Kasumi-1 (cell line): ENCODE results near the gene KATNBL1.

Experiments
- DNase-seq, 2 experiments: peaks; one replicate each; lab custom pipeline; 2025; lab: John Stamatoyannopoulos, UW

The KATNBL1 gene, protein sequence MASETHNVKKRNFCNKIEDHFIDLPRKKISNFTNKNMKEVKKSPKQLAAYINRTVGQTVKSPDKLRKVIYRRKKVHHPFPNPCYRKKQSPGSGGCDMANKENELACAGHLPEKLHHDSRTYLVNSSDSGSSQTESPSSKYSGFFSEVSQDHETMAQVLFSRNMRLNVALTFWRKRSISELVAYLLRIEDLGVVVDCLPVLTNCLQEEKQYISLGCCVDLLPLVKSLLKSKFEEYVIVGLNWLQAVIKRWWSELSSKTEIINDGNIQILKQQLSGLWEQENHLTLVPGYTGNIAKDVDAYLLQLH

DNA sequence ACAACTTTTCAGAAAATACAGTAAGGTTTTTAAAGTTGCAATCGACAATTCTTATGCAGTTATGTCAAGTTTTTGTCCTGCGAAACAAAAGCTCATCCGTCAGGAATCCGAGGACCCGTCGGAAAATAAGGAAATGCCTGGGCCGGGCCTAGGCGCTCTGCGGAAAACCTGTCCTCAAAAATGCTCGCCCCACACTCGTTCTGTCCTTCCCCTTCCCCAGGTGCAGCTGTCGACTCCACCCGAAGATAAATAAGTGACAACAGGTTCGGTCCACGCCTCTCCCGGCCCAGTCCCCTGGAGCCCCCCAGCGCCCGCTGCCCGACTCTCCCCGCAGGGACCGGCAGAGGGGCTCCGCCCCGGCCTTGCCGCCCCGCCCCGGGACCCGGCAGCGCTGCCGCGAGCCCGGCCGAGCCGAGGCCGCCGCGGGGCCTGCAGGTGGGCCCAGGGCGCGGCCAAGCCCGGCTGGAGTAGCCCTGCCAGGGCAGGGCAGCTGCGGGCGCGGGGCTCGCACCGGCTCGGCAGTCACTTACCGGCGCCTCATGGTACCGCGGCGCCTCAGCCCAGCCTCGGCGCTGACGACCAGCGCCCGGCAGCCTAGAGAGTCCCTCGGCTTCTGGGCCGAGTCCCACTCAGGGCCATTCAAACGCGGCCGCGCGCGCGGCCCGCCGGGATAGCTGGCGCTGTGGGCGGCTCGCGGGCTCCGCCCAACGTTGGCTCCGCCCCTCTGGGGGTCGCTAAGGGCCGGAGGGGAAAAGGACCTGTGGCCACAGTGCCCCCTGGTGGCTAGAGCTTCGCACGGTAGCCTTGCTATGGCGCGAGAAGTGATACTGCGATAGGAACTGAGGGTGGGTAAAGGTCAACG lies at the start of gene KATNBL1:
Gene KATNBL1 (minus strand): TSS at position 676 of the 862 bp plus-strand sequence. CDS start 46,420 bp downstream, outside the sequence.
- DNase-seq = peak; percentile 46 to 67

DNA sequence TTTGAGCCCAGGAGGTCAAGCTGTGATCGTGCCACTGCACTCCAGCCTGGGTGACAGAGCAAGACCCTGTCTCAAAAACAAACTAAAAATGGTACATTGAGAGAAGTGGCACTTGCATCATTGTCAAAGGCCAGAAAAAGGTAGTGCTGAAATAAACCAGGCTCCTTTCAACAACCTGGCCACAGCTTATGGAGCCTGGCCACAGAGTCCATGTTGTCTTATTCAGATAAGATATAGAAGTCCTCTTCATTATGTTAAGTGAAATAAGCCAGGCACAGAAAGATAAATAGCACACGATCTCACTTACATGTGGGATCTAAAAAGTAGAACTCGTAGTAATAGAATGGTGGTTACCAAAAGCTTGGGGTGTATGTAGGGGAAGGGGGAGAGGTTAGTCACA lies 49.7 kb upstream of the KATNBL1 start:
- DNase-seq = no peak

DNA sequence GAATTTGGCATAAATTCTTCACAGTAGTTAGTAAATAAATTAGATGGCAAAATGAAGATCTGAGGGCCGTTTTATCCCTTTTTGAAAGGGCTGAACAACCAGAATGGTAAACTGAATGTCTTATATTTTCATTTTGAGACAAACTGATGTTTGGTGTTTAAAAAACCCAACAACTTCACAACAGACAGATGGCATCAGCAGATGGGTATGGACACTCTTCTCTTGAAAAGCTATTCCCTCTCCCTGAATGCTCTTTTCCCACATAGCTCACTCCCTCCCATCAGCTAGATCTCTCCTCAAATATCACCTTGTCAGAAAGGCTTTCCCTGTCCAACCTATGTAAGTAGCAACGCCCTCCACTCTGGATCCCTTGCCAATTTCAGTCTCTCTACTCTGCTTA lies 48.3 kb upstream of the KATNBL1 start:
- DNase-seq = no peak

DNA sequence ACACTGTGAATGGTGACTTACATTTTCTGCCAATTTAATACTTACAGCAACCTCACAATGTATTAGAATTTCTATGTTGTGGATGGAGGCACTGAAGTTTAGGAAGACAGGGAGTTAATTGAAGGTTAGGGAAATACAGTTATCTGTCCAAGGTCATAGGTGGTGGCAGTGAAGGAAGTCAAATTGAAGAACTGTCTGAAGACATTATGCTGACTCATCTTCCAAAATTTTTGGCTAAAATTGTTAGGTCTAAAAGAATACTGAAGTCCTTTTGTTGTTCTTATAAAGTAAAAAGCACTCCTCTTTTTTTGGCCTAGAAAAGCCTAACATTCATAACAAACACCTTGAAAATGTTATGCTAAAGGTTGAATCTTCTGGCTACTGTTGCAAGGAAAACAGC lies 42.6 kb upstream of the KATNBL1 start:
- no peak for DNase-seq

DNA sequence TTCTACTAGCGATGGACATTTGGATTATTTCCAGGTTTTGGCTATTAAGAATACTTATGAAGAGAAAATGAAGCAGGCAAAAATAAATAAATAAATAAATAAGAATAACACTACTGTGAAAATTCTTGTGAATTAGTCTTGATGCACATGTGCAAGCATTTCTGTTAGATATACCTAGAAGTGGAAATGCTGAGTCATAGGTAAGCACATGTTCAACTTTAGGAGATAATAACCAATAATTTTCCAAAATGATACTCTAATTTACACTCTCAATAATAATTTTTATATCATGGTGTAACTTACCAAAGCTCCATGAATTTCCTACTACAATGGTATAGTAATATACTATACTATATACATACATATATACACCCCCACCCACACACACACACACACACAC lies 38.3 kb upstream of the KATNBL1 start:
- no peak for DNase-seq

- DNase-seq = no peak
These were observed 36.5 kb upstream of the KATNBL1 start for GRCh38 chr15:34246276-34246976.

DNA sequence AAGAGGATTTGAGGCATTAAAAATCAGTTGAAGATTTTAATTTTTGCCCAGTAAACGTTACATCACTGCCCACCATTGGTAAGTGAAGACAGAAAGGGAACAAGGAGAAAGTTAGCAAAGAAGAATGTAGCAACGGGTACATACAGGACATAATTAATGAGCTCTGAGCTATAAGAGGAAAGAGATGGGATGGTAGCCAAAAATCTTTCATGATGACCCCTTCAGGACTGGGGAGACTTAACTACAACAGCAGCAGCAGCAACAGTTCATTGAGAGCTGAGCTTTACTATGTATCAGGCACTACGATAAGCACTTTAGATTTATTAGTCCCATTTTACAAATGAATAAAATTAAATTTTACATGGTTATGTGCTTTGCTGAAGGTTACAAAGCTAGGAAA lies 33.3 kb upstream of the KATNBL1 start:
- no peak for DNase-seq

DNA sequence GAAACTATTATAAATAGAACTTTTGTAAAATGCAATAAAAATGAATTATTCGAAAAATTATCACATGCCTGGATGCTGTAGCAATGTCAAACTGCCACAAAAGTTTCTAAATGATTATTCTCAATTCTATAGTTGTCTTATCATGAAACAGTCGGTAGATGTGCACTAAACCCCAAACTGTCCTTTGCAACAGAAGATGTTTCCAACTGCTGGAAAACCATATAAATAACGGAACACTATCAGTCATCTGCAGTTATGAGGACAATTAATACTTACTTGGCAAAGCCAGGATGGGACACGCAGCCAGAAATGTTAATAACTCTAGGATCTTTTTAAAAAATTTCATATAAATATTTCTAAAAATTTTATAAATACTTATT lies 32.4 kb upstream of the KATNBL1 start:
- DNase-seq = no peak

GRCh38 chr15:34241376-34242330 lies 31.8 kb upstream of the KATNBL1 start:
- peak; percentile 27 to 30 for DNase-seq

- DNase-seq = no peak
These were observed 30.6 kb upstream of the KATNBL1 start for GRCh38 chr15:34240537-34240936.

GRCh38 chr15:34239151-34239808 lies 29.4 kb upstream of the KATNBL1 start:
- no peak for DNase-seq

DNA sequence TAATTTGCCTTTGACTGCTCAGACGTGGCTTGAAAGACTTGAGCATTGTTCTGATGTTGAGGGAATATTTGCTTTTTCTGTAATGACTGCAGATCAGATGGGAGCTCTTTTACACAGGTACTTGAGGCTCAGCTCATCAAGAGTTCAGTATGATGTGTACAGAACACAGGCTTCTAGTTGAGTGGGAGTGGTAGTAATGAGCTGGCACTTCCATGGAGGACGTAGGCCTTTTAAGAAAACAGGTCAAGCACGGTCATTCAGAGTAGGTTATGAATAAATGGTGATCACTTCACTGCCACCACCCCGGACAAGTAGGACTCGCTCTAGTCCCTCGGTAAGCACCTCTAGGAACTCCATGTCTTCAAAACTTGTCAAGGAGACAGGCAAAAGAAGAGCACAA lies 23.7 kb upstream of the KATNBL1 start:
- no peak for DNase-seq

- DNase-seq = peak in 1 of 2 experiments; percentile 5
These were observed 14.2 kb upstream of the KATNBL1 start for GRCh38 chr15:34223904-34224596.

- DNase-seq = no peak
These were observed 7.8 kb upstream of the KATNBL1 start for GRCh38 chr15:34217587-34218225.

- DNase-seq = no peak
These were observed 6.8 kb upstream of the KATNBL1 start for GRCh38 chr15:34216527-34217270.

DNA sequence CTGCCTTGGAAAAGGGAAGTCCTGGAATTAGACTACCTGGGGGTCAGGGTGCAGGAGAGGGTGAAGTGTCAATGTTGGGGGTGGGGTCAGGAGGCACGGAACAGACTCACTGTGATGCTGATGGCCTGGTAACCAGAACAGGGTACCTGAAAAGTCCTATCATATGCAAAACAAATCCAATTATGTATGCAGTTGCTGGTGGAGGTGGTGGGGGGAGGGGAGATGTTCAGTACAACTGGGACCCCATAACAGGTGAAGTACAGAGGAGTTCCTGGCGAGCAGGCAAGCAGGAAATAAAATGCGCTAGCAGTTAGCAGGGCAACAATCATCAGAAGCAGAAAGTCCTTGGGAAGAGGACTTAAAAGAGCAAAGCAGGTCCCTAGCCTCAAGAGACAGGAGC lies 4.2 kb upstream of the KATNBL1 start:
- DNase-seq = no peak

DNA sequence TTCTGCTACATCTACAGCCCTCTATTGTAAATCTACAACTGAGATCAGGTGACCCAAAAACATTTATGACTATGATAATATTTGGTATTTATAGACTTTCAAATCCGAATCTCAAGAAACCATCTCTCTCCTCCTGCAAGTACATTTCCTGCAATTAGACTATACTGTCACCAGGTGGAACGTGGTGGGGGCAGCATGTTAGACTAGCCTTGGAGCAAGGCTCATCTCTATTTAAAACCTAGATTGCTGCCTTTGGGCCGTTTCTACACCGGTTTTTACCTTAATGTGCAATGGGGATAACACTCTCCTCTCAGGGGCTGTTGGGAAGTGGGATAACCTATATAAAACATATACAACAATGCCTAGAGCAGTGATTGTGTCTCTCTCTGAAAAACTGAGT lies 3.8 kb upstream of the KATNBL1 start:
- no peak for DNase-seq

DNA sequence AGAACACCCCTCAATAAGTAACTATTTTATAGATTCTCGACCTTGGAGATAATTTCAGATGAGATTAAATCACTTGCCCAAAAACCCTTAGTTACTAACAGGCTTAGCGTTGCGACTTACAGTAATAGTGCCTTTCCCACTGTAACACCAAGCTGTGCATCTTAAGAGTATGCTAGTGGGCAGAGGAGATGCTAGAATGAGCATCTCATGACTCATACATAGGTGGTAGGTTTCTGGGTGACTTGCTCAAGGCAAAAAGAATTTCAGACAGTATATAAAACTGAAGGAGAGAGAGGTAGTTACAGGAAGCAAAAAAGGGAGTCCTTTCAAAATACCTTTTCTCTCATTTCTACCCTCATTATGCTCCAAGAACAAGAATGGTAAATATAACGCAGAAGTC lies 3.9 kb downstream of the KATNBL1 start:
- DNase-seq = no peak

DNA sequence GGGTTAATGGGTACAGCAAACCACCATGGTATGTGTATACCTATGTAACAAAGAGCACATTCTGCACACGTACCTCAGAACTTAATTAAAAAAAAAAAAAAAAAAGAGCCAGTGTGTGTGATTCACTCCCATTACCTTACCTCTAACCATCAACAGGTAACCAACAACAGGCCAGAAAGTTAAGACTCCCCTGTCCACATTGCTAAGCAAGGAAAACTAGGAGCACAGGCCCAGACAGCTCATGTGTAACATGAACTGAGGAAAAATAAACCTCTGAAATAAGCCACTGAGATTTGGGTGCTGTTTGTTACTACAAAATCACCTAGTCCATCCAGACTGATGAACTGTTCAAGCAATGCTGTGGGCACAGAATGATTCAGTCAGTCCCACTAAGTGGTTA lies 6.0 kb downstream of the KATNBL1 start:
- DNase-seq = no peak
